ENCODE data around the gene AMZ2.
"Not testable (repeated sequence)": the region's sequence is repeated elsewhere in the genome, so short reads cannot be mapped to it uniquely, and the experiment has no call there.

- not testable (repeated sequence) for TF ChIP-seq MAFK (IDR thresholded peaks at IDR 0.05; ENCODE audit: low read depth, low read length); CTCF (IDR thresholded peaks at IDR 0.05; ENCODE audit: control extremely low read depth in 1 of 3, insufficient read depth in 1 of 3, low read depth in 1 of 3, low read length in 3 of 3); CEBPB (IDR thresholded peaks at IDR 0.05; ENCODE audit: low read depth, low read length); POLR2A (IDR thresholded peaks at IDR 0.05; ENCODE audit: control extremely low read depth in 1 of 2, low read depth in 2 of 2, low read length in 2 of 2); GABPA (IDR thresholded peaks at IDR 0.05; ENCODE audit: borderline replicate concordance, insufficient read depth, low read length); KDM1A (IDR thresholded peaks at IDR 0.05; ENCODE audit: borderline replicate concordance, low read length); RFX5 (IDR thresholded peaks at IDR 0.05; ENCODE audit: borderline replicate concordance, low read depth, low read length); TAF1 (IDR thresholded peaks at IDR 0.05; ENCODE audit: low read depth, low read length)
These were observed 11.8 kb downstream of the AMZ2 start for GRCh38 chr17:68259648-68259951.

Measured in H1 (cell line).